GM12872 (cell line): ENCODE measurements around the gene IMPACT.

ENCODE experiments used
- TF ChIP-seq, protein P1 (sequence below): IDR thresholded peaks from 3 replicates; pipeline ENCODE4 v1.5.1; 2011; ENCODE audit warnings: low read depth, mild to moderate bottlenecking, low read length, moderate library complexity; ENCODE audit not compliant: insufficient read depth

Gene IMPACT

DNA sequence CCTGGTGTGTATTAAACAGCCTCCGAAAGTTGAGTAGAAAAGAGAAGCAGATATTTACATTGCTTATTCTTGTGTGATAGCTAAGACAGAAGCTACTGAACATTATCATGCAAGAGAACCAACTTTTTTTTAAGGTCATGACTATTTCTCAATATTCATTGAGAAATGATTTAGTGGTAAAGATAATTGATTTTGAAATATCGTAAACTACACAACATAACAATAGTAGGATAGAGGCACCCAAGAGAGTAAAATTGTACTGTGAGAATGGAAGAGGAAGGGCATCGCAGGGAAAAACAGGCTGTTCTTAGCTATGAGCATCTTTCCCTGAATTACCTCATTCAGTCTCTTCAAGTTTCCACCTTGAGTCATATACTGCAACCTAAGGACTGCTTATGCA, 59.2 kb downstream of the IMPACT start:
- TF ChIP-seq, protein P1, sequence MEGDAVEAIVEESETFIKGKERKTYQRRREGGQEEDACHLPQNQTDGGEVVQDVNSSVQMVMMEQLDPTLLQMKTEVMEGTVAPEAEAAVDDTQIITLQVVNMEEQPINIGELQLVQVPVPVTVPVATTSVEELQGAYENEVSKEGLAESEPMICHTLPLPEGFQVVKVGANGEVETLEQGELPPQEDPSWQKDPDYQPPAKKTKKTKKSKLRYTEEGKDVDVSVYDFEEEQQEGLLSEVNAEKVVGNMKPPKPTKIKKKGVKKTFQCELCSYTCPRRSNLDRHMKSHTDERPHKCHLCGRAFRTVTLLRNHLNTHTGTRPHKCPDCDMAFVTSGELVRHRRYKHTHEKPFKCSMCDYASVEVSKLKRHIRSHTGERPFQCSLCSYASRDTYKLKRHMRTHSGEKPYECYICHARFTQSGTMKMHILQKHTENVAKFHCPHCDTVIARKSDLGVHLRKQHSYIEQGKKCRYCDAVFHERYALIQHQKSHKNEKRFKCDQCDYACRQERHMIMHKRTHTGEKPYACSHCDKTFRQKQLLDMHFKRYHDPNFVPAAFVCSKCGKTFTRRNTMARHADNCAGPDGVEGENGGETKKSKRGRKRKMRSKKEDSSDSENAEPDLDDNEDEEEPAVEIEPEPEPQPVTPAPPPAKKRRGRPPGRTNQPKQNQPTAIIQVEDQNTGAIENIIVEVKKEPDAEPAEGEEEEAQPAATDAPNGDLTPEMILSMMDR: no peak

DNA sequence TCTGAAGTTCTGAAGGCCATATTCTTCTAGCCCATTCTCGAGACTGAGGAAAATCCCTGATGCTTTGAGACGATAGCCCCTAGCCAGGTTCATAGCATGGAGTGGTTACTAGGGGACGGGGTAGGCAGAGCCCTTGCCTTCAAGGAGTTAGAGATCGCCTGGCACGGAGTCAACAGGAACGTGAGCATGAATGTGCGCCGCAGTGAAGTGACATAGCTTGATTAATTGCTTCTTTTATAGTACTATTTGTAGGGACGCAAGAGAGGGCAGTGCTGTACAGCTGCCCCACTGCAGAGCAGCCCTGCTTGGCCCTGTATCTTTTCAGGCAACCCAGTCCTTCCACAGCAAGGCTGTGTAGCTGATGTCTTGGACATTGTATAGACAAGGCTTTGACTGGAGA, 60.2 kb downstream of the IMPACT start:
- TF ChIP-seq, protein P1: no peak

DNA sequence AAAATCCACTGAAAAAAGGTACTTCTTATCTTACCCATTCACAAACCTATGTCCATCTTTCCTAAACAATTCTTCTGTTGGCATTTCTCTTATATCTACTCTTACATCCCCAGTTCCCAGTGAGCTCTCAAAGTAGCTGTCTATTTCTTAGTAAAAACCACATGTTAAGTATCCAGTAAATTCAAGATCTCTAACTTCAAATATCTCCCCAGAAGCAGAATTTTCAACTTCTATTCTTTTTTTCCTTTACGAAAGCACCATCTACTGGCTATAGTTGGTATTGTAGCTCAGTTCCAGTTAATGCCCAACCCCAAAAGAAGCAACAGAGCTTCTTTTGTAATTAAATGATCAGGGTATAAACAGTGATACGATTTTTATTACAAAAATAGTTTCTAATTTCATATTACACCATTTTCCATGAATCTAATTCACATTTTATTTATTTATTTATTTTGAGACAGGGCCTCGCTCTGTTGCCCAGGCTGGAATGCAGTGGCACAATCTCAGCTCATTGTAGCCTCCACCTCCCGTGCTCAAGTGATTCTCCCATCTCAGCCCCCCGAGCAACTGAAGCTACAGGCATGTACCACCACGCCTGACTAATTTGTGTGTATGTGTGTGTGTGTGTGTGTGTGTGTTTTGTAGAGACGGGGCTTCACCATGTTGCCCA, 62.5 kb downstream of the IMPACT start:
- TF ChIP-seq, protein P1: peak; percentile 59; the same call in 2 of the 3 replicates

DNA sequence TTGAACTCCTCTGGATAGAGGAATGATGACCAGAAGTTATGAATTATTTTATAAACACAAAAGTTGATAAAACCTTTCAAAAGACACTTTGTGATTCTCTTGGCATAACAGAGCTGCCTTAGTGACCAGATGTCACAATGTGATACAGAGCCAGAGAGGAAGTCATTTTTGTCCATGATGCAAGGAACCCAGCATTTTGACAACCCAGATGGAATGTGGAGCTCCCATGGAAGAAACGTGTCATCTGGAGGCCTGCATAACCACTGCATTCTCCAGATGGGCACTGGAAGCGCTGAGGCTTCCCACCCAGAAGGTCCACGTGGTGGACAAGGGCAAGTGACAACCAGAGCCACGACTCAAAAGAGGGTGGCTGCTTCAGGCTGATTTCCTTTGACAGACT, 64.1 kb downstream of the IMPACT start:
- TF ChIP-seq, protein P1: no peak

DNA sequence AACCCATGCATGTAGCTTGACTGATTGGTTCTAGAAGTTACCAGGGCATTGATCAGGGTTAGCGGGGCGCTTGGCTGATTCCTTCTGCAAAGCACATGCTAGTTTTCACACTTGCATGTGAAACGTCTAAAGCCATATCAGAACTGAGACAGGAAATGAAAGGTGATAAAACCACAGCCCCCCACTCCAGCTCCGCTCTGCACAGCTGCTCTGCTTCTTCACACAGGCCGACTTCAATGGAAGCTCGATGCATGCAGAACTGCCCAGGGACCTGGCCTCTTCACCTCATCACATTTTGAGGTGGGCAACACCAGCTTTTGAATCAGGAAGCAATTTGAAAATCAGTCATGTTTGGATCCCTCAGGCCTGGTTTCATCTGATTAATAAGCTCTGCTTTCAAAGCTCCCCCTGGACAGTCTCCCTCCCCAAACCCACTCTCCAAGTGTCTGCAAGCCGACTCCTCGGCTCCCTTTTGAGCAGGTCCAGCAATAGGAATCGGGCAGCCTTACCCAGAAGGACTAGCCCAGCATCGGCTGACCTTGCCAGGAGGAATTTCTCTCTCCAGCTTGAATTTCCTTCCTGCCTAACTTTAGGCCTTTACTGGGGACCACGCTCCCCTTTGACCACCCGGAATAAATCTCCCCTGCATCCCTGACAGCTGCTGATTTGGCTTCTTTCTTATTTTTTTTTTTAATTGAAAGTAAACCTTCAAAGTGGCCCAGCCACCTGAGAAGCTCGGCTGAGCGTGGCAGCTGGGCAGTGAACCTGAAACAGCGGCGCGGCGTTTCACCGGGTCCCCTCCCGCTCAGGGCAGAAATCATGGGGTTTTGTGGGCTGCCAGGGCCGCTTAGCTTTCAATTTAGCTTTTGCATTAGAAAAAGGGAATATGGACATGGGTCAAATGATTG, 65.7 kb downstream of the IMPACT start:
- TF ChIP-seq, protein P1: no peak

DNA sequence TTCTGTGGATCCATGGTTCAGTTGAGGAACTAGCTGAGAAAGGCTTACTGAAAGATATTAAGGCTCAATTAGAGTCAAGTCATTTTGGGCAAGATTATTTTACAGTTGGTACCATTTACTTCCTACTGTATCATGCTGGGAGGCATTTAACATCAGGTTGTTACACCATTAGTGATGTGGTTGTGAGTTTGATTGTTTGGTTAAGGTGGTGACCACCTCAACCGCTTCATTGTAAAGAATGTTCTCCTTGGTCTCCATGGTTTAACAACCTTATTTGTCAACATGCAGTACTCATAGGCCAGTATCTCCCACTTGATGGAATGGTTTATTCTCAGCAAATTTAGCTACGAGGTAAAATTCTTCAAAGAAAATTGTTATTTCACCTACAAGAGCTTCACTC, 68.1 kb downstream of the IMPACT start:
- TF ChIP-seq, protein P1: no peak

DNA sequence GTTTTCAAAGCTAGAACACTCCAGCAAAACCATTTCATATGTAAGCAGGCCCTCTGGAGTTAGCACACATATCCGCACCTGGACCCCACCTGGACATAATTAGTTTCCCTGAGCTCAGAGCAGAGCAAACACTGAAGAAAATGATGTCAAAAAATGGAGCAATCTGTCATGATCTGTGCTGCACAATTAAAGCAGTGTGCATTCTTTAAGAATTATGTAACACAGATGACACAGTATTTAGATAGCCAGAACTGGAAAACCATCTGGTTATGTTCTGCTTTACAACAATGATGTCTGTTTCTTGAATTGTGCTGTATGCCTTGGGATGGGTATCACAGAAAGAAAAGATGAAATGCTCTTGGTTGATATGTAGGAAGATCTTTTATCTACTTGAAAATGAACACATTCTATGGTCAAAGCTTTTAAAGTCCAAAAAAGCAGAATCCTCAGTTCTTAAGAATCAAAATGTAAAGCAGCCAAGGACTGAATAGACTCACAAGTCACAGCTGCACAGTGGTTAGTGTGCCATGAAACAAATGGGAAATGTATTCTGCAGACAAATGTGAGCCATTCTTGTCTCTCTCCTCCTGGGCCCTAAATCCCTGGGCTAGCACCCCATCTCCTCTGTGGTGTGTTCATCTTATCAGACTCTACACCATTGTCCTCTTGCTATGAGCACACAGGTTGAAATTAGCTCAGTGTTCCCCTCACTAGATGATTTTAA, 70.7 kb downstream of the IMPACT start:
- TF ChIP-seq, protein P1: no peak
